ENCODE results near the gene HYAL1. TPM values are rescaled to one million over a fixed set of nuclear protein-coding genes. Genes with fewer than 3 reads are reported as not detected.
"Not testable (repeated sequence)": the region's sequence is repeated elsewhere in the genome, so short reads cannot be mapped to it uniquely, and the experiment has no call there.

HYAL1 gene
- total and polyA plus RNA-seq, 9 donors, result 1.8 to 9.3 (median 3.5) TPM

- 50 to 54% (median 53%) methylated on average over 7 of the region's 7 CpGs for WGBS, 3 donors
Measured at GRCh38 chr3:50264964-50265485, 38.3 kb downstream of the HYAL1 start.

GRCh38 chr3:50264383-50264963 is 38.9 kb downstream of the HYAL1 start:
- Histone ChIP-seq H3K4me3 (no peak overlapping the region), H3K27ac (peak overlapping the region; percentile 62 to 99), H3K36me3 (no peaks in the 10 kb centered on the region), H3K4me1 (ENCODE audit: insufficient read depth) (peaks cover 52% of the 10 kb centered on the region), H3K9me3 (no peaks in the 10 kb centered on the region), H3K27me3 (no peaks in the 10 kb centered on the region)
- intact Hi-C loops (cut with DNase I), result loop anchor here in 1 of 4 donors (10.0 kb wide), 1 partner anchor 60 kb away; the partner anchor contains the start of genes HYAL2 and TUSC2
- peak; percentile 91 to 94 (median 93) for DNase-seq
- TF ChIP-seq EP300 (IDR thresholded peaks at IDR 0.05) (no peak), CTCF (IDR thresholded peaks at IDR 0.05) (no peak), POLR2A (IDR thresholded peaks at IDR 0.05) (no peak)
- WGBS, 3 donors, result 1 to 9% (median 2%) methylated on average over 7 of the region's 7 CpGs

More at GRCh38 chr3:50264964-50265485, 38.3 kb downstream of the HYAL1 start:
- H3K9me3 ChIP-seq, result no peaks in the 10 kb centered on the region
- peak overlapping the region; percentile 62 to 99 for H3K27ac ChIP-seq
- no peak overlapping the region for H3K4me3 ChIP-seq
- TF ChIP-seq CTCF (IDR thresholded peaks at IDR 0.05) (no peak), EP300 (IDR thresholded peaks at IDR 0.05) (no peak), POLR2A (IDR thresholded peaks at IDR 0.05) (no peak)
- intact Hi-C loops (cut with DNase I), result loop anchor here in 1 of 4 donors (10.0 kb wide), 1 partner anchor 60 kb away; the partner anchor contains the start of genes HYAL2 and TUSC2
- no peaks in the 10 kb centered on the region for H3K36me3 ChIP-seq
- H3K4me1 ChIP-seq (ENCODE audit: insufficient read depth), result peaks cover 57% of the 10 kb centered on the region
- no peaks in the 10 kb centered on the region for H3K27me3 ChIP-seq
- DNase-seq, result peak in 4 of 5 donors; percentile 53 to 71 (median 64)

- peaks cover 46% of the 10 kb centered on the region for H3K4me1 ChIP-seq (ENCODE audit: insufficient read depth)
- no peak overlapping the region for H3K4me3 ChIP-seq
- H3K27me3 ChIP-seq, result no peaks in the 10 kb centered on the region
- DNase-seq, result peak; percentile 63 to 78 (median 74)
- no peak for TF ChIP-seq CTCF (IDR thresholded peaks at IDR 0.05)
- TF ChIP-seq EP300 (IDR thresholded peaks at IDR 0.05), result no peak
- no peak for TF ChIP-seq POLR2A (IDR thresholded peaks at IDR 0.05)
- intact Hi-C loops (cut with DNase I), result loop anchor here in 1 of 4 donors (10.0 kb wide), 1 partner anchor 61 kb away; the partner anchor contains the start of genes HYAL2 and TUSC2
- WGBS, 3 donors, result 38 to 46% (median 40%) methylated on average over 6 of the region's 6 CpGs
- H3K9me3 ChIP-seq, result no peaks in the 10 kb centered on the region
- H3K27ac ChIP-seq, result peak overlapping the region; percentile 62 to 99
- H3K36me3 ChIP-seq, result no peaks in the 10 kb centered on the region
Measured at GRCh38 chr3:50263478-50264382, 39.6 kb downstream of the HYAL1 start.

- H3K9me3 ChIP-seq, result no peaks in the 10 kb centered on the region
- WGBS, 3 donors, result 73 to 82% (median 79%) methylated on average over 7 of the region's 7 CpGs
- H3K27ac ChIP-seq, result peak overlapping the region in 1 of 2 donors; percentile 99
- H3K36me3 ChIP-seq, result no peaks in the 10 kb centered on the region
- H3K4me1 ChIP-seq (ENCODE audit: insufficient read depth), result peaks cover 42% of the 10 kb centered on the region
- no peaks in the 10 kb centered on the region for H3K27me3 ChIP-seq
- no peak overlapping the region for H3K4me3 ChIP-seq
- TF ChIP-seq EP300 (IDR thresholded peaks at IDR 0.05), result no peak
- TF ChIP-seq POLR2A (IDR thresholded peaks at IDR 0.05), result no peak
- no peak for TF ChIP-seq CTCF (IDR thresholded peaks at IDR 0.05)
- peak in 1 of 5 donors; percentile 34 for DNase-seq
- intact Hi-C loops (cut with DNase I), result loop anchor here in 1 of 4 donors (10.0 kb wide), 1 partner anchor 62 kb away; the partner anchor contains the start of genes HYAL2 and TUSC2
Measured at GRCh38 chr3:50262778-50263177, 40.6 kb downstream of the HYAL1 start.

- intact Hi-C loops (cut with DNase I), result loop anchor here in 1 of 4 donors (10.0 kb wide), 1 partner anchor 63 kb away; the partner anchor contains the start of genes HYAL2 and TUSC2
- not testable (repeated sequence) for DNase-seq, H3K9me3 ChIP-seq, H3K4me3 ChIP-seq, H3K36me3 ChIP-seq, H3K27me3 ChIP-seq
- H3K4me1 ChIP-seq (ENCODE audit: insufficient read depth), result peaks cover 40% of the 10 kb centered on the region
- 97 to 98% (median 98%) methylated on average over 4 of the region's 4 CpGs for WGBS, 3 donors
- H3K27ac ChIP-seq, result peak overlapping the region; percentile 97 to 99
Measured at GRCh38 chr3:50262200-50262599, 41.2 kb downstream of the HYAL1 start.
